Measurements from ENCODE around the gene RPUSD2.

The RPUSD2 gene

DNA sequence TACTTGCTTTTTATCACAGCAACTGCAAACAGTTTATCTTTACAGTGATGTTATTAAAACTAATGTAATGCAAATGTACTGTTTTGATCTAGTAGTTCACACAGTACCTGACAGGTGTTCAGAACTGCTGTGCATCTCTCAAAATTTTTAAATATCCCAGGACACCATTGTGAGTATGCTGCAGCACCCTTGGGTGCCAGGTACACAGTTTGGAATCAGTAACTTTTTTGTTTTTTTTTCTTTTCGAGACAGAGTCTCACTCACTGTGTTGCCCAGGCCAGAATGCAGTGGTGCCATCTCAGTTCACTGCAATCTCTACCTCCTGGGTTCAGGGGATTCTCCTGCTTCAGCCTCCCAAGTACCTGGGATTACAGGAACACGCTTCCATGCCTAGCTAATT lies 27.9 kb downstream of the RPUSD2 start:
- no peak overlapping the region for H3K4me3 ChIP-seq (ENCODE audit: low read depth, low read length, poor library complexity, severe bottlenecking)
- H3F3A ChIP-seq (ENCODE audit: insufficient read depth, low read length), result peaks cover 5% of the 10 kb centered on the region; the same call in 1 of the 2 replicates
- H2AFZ ChIP-seq (ENCODE audit: low read length), result no peak overlapping the region
- H3K27me3 ChIP-seq (ENCODE audit: insufficient read depth, low read length), result no peaks in the 10 kb centered on the region
- TF ChIP-seq, protein P1, sequence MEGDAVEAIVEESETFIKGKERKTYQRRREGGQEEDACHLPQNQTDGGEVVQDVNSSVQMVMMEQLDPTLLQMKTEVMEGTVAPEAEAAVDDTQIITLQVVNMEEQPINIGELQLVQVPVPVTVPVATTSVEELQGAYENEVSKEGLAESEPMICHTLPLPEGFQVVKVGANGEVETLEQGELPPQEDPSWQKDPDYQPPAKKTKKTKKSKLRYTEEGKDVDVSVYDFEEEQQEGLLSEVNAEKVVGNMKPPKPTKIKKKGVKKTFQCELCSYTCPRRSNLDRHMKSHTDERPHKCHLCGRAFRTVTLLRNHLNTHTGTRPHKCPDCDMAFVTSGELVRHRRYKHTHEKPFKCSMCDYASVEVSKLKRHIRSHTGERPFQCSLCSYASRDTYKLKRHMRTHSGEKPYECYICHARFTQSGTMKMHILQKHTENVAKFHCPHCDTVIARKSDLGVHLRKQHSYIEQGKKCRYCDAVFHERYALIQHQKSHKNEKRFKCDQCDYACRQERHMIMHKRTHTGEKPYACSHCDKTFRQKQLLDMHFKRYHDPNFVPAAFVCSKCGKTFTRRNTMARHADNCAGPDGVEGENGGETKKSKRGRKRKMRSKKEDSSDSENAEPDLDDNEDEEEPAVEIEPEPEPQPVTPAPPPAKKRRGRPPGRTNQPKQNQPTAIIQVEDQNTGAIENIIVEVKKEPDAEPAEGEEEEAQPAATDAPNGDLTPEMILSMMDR (IDR thresholded peaks at IDR 0.05; ENCODE audit: low read length), result no peak
- no peak for TF ChIP-seq EZH2 (IDR thresholded peaks at IDR 0.05; ENCODE audit: borderline replicate concordance, low read length)
- H4K20me1 ChIP-seq (ENCODE audit: insufficient read depth, low read length), result no peaks in the 10 kb centered on the region
- no peaks in the 10 kb centered on the region for H3K9me2 ChIP-seq (ENCODE audit: low read depth, low read length)
- no peaks in the 10 kb centered on the region for H3K9me3 ChIP-seq (ENCODE audit: low read length)
- H3K79me2 ChIP-seq (ENCODE audit: insufficient read depth, low read length), result peaks cover 72% of the 10 kb centered on the region
- no peak overlapping the region for H3K4me2 ChIP-seq (ENCODE audit: low read length)
- peaks cover 27% of the 10 kb centered on the region for H3K4me1 ChIP-seq (ENCODE audit: insufficient read depth, low read length, severe bottlenecking)
- H3K36me3 ChIP-seq (ENCODE audit: insufficient read depth, low read length), result peaks cover 12% of the 10 kb centered on the region
- no peak overlapping the region for H3K9ac ChIP-seq (ENCODE audit: low read length)
- H3K27ac ChIP-seq (ENCODE audit: low read depth, low read length, poor library complexity, severe bottlenecking), result no peak overlapping the region

GRCh38 chr15:40598126-40598525 lies 29.0 kb downstream of the RPUSD2 start:
- Histone ChIP-seq H4K20me1 (ENCODE audit: insufficient read depth, low read length) (no peaks in the 10 kb centered on the region), H3K4me1 (ENCODE audit: insufficient read depth, low read length, severe bottlenecking) (peaks cover 20% of the 10 kb centered on the region), H3K4me3 (ENCODE audit: low read depth, low read length, poor library complexity, severe bottlenecking) (no peak overlapping the region), H3K79me2 (ENCODE audit: insufficient read depth, low read length) (peaks cover 78% of the 10 kb centered on the region), H3K4me2 (ENCODE audit: low read length) (no peak overlapping the region), H3K9me2 (ENCODE audit: low read depth, low read length) (no peaks in the 10 kb centered on the region), H3K27me3 (ENCODE audit: insufficient read depth, low read length) (no peaks in the 10 kb centered on the region), H2AFZ (ENCODE audit: low read length) (no peak overlapping the region), H3K9me3 (ENCODE audit: low read length) (no peaks in the 10 kb centered on the region), H3K36me3 (ENCODE audit: insufficient read depth, low read length) (peaks cover 12% of the 10 kb centered on the region), H3F3A (ENCODE audit: insufficient read depth, low read length) (0 out of 2 replicates have a peak, but pooled peaks cover 2% of the 10 kb centered on the region), H3K9ac (ENCODE audit: low read length) (no peak overlapping the region), H3K27ac (ENCODE audit: low read depth, low read length, poor library complexity, severe bottlenecking) (no peak overlapping the region)
- no peak for TF ChIP-seq EZH2 (IDR thresholded peaks at IDR 0.05; ENCODE audit: borderline replicate concordance, low read length)
- TF ChIP-seq, protein P1 (IDR thresholded peaks at IDR 0.05; ENCODE audit: low read length), result no peak

GRCh38 chr15:40598672-40599071 lies 29.6 kb downstream of the RPUSD2 start:
- H3K4me3 ChIP-seq (ENCODE audit: low read depth, low read length, poor library complexity, severe bottlenecking), result no peak overlapping the region
- H4K20me1 ChIP-seq (ENCODE audit: insufficient read depth, low read length), result no peaks in the 10 kb centered on the region
- H3K9me2 ChIP-seq (ENCODE audit: low read depth, low read length), result no peaks in the 10 kb centered on the region
- H3K9ac ChIP-seq (ENCODE audit: low read length), result no peak overlapping the region
- no peaks in the 10 kb centered on the region for H3K27me3 ChIP-seq (ENCODE audit: insufficient read depth, low read length)
- TF ChIP-seq, protein P1 (IDR thresholded peaks at IDR 0.05; ENCODE audit: low read length), result no peak
- no peak for TF ChIP-seq EZH2 (IDR thresholded peaks at IDR 0.05; ENCODE audit: borderline replicate concordance, low read length)
- no peaks in the 10 kb centered on the region for H3K9me3 ChIP-seq (ENCODE audit: low read length)
- peaks cover 78% of the 10 kb centered on the region for H3K79me2 ChIP-seq (ENCODE audit: insufficient read depth, low read length)
- no peak overlapping the region for H3K4me2 ChIP-seq (ENCODE audit: low read length)
- peaks cover 17% of the 10 kb centered on the region for H3K36me3 ChIP-seq (ENCODE audit: insufficient read depth, low read length)
- peaks cover 15% of the 10 kb centered on the region for H3K4me1 ChIP-seq (ENCODE audit: insufficient read depth, low read length, severe bottlenecking)
- H3K27ac ChIP-seq (ENCODE audit: low read depth, low read length, poor library complexity, severe bottlenecking), result no peak overlapping the region
- H2AFZ ChIP-seq (ENCODE audit: low read length), result no peak overlapping the region
- H3F3A ChIP-seq (ENCODE audit: insufficient read depth, low read length), result no peaks in the 10 kb centered on the region

Measured in OCI-LY1 (cell line).